Activated CD4-positive, alpha-beta memory T cell treated with anti-CD3 and anti-CD28 coated beads for 36 hours (primary cell): ENCODE results near the gene MOB2. TPM values are rescaled to one million over a fixed set of nuclear protein-coding genes. Genes with fewer than 3 reads are reported as not detected.

Experiments
- total RNA-seq, 2 experiments: library from RNA; stranded (reverse); gene quantifications; one replicate each; pipeline ENCODE4 v1.2.3, GENCODE V29; 2021

The MOB2 gene
- total RNA-seq, 2 experiments from 2014 or later = 15.9 to 17.9 TPM

Other genes with a start within 250 kb of the MOB2 start
- gene TOLLIP, start 177.1 kb downstream of the MOB2 start, total RNA-seq = 10 to 100 TPM; 30.0 to 32.1 TPM
- under 1 TPM; 0.46 to 0.64 TPM for gene BRSK2, start 96.8 kb downstream of the MOB2 start, total RNA-seq
- gene DUSP8, start 85.5 kb upstream of the MOB2 start, total RNA-seq = 1 to 10 TPM; 1.6 to 2.4 TPM
- not detected for gene KRTAP5-1, start 98.5 kb upstream of the MOB2 start, total RNA-seq
- gene KRTAP5-2, start 111.5 kb upstream of the MOB2 start, total RNA-seq = not detected
- gene KRTAP5-3, start 121.7 kb upstream of the MOB2 start, total RNA-seq = not detected
- not detected for gene KRTAP5-4, start 135.4 kb upstream of the MOB2 start, total RNA-seq
- not detected for gene KRTAP5-5, start 143.0 kb upstream of the MOB2 start, total RNA-seq
- not detected for gene KRTAP5-6, start 210.4 kb upstream of the MOB2 start, total RNA-seq